Ramos (cell line): ENCODE data around the gene SMAD2.
"Not testable (repeated sequence)": the region's sequence is repeated elsewhere in the genome, so short reads cannot be mapped to it uniquely, and the experiment has no call there.

Experiments used
- in situ Hi-C: fragments of 300-500 bp; cut with MboI; formaldehyde crosslinking; loops from one replicate; pipeline ENCODE4 v1.14.3; 2022; ENCODE audit warnings: low sequenced_read_pairs; ENCODE audit not compliant: unreplicated experiment

Gene SMAD2

DNA sequence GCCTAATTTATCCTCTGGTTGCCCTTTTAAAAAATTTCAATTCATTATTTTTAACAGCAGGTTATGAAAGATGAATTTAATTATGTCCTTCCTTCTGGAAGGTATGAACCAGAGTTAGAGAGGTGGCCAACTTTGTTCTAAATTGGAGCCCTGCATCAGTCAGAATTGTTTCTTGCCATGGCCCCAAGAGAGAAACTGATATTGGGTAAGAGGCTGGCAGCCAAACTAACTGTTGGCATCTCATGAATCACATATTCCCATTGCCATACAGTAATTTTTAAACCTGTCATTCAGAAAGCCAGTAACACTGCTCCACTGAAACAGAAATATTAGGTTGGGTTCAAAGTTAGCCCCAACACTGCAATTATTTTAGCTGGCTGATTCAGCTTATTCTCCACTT, 67.4 kb downstream of the SMAD2 start:
- in situ Hi-C loops, result no loop called here

DNA sequence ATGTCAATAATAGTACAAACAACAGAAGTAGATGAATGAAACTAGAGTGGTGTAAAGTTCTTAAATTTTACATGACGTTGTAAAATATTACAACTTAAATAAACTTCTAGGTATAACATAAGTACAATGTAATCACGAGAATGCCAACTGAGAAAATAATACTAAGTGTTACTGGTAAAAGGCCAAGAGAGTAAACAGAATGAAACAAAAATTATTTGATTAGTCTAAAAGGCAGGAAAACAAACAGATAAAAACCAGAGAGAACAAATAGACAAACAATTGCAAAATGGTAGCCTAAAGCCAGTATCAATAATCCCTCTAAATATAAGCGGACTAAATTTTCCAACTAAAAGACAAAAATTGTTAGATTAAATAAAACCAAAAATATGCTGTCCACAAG, 71.9 kb downstream of the SMAD2 start:
- in situ Hi-C loops, result no loop called here

DNA sequence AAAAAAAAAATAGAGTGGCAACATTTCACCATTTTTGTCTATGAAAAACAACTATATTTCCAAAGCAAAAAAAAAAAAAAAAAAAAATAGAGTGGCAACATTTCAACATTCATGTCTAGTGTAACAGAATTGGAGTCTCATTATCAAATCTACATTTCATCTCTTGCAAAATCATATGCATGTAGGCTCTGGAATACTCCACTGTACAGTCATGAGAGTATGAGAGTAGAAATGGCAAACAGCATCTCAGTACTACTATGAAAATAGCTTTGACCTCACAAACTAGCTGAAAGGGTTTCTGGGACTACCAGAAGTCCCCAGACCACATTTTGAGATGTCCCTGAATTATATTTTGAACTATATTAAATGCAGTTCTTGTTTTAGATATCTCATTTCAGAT, 82.8 kb downstream of the SMAD2 start:
- in situ Hi-C loops, result no loop called here

DNA sequence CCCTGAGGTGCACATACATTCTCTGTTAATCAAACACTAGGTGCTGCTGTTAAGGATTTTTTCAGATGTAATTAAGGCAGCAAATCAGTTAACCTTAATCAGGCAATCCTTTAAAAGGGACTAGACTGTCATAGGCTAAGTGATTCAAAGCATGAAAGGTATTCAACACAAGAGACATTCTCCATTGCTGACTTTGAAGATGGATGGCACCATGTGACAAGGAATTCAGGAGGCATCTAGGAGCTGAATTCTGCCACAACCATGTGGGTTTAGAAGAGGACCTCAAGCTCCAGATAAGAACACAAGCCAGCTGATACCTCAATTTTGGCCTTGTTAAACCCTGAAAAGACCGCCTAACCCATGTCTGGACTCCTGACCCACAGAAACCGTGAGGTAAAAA, 84.0 kb downstream of the SMAD2 start:
- in situ Hi-C loops, result no loop called here

DNA sequence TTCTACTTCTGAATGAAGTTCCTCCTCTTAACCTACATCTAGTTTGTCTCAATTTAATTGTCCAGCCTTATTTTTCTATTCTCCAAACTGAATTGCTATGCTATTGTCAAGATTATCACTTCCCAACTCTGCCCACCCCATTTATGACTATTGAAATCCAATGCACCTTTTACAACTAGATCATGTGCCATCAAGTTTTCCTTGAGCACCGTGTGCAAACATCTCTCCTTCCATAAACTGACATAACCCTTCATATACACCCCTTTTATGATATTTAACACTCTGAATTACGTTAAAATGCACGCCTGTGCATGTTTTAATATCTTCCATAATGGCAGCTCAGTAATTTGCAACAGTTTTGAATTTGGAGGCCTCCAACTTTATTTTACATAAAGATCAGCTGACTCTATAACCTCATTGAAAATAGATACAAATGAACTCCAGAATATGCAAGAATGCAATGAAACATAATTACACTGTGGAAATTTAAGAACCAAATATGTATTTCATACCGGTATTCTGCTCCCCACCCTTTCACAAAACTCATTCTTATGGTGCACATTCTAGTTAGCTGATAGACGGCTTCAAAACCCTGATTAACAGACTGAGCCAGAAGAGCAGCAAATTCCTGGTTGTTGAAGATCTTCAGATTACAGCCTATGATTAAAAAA, 85.5 kb downstream of the SMAD2 start:
- in situ Hi-C loops, result no loop called here

DNA sequence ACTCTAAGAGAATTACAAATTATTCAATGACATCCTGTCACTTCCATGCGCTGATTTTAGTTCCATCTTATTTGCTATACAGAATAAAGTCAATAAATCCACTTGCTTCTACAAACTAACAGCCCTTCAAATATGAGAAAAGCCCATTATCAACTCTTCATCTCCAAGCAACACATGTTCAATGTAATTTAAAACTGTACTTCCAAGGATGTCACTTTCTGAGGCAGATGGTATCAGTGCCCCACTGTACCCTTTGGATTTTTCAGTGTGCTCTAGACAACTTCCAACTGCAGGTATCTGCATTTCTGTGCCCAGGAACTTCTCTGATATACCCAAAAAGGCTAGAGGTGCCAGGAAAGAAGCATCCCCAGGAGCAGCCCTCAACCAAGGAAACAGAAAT, 87.6 kb downstream of the SMAD2 start:
- in situ Hi-C loops, result no loop called here

DNA sequence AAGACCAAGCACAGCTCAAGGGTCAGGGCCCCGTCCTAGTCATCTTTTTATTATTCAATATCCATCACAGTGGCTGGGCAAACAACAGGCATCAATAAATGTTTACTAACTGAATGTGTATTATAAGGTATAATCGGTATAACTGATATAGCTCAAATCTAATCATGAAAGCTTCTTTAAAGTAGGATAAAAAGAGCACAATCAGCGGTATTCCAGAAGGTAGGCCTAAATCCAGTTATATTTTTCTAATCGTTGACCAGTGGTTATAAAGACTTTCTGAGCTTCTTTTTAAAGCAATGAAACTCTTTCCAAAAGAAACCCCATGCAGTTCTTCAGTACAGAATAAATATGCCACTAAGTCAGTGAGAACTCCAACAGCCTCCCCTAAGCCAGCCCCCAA, 92.1 kb downstream of the SMAD2 start:
- in situ Hi-C loops, result no loop called here

DNA sequence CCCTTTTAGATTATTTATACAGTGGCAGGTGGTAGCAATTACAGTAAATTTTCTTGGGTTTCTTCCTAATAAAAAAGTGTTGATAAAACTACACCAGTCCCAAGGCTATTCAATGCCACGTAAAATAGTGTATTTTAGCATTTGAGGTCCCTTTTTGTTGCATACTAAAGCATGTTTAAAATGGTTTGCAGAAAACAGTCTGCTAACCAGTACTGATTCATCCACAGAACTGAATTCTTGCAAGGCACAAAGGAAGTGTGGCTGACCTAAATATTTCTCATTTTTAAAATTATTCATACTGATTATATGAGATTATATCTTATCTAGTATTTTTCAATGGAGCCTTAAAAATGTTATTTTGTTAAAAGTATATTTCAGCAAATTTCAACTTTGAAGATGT, 98.1 kb downstream of the SMAD2 start:
- in situ Hi-C loops, result no loop called here

DNA sequence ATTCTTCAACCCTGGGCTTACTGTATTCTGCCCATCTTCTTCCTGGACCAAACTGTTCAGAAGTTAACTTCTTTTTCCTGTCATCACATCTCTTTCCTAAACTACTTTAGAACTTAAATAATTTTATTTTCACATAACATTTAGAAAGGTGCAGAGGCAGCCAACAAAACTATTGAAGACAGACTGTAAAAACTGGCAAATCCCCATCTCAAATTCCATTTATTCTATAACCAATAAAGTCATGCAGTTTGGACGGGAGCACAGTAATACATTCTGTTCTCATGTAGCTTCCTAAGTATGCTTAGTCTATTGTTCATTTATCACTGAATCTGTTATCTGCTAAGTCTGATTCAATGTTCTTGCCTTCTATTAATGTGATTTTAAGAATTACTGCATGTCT, 99.1 kb downstream of the SMAD2 start:
- in situ Hi-C loops, result no loop called here

DNA sequence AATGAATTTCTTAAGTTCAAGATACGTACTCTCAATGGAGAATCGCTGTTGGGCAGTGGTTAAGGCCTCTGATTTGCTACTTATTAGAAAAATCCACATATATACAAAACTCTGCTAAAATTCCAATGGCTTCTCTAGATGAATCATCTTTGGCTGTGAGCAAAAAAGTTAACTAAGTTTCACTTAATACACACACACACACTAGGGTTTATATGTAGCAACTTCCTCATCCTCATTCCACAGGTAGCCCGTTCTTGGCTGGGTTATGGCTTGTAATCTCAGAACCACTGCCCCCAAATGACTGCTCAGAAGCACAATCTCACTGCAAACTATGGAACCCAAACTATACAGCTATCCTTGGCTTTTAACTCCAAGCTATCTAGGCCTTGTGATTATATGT, 99.7 kb downstream of the SMAD2 start:
- in situ Hi-C loops, result no loop called here

DNA sequence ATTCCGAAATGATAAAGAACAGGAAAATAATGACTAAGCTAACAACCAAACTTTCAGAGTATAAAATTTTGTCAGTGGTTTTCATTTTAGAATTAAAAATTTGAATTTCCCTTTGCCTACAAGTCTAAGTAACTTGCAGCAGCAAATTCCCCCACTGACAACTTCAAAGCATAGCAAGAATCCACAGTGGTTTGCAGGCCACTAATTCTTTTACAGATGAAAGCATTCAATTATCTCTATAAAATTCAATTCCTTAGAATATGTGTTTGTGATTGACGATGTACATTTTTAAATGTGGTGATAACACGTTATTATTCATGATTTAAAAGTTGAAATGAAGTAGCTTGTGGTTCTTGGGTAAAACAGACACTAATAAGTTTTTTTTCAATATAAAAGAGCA, 100.6 kb downstream of the SMAD2 start:
- in situ Hi-C loops, result no loop called here

DNA sequence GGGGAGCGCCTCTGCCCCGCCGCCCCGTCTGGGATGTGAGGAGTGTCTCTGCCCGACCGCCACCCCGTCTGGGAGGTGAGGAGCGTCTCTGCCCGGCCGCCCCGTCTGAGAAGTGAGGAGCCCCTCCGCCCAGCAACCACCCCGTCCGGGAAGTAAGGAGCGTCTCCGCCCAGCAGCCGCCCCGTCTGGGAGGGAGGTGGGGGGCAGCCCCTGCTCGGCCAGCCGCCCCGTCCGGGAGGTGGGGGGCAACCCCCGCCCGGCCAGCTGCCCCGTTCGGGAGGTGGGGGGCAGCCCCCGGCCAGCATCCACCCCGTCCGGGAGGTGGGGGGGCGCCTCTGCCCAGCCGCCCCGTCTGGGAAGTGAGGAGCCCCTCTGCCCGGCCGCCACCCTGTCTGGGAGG, 102.4 kb downstream of the SMAD2 start:
- in situ Hi-C loops, result not testable (repeated sequence)

DNA sequence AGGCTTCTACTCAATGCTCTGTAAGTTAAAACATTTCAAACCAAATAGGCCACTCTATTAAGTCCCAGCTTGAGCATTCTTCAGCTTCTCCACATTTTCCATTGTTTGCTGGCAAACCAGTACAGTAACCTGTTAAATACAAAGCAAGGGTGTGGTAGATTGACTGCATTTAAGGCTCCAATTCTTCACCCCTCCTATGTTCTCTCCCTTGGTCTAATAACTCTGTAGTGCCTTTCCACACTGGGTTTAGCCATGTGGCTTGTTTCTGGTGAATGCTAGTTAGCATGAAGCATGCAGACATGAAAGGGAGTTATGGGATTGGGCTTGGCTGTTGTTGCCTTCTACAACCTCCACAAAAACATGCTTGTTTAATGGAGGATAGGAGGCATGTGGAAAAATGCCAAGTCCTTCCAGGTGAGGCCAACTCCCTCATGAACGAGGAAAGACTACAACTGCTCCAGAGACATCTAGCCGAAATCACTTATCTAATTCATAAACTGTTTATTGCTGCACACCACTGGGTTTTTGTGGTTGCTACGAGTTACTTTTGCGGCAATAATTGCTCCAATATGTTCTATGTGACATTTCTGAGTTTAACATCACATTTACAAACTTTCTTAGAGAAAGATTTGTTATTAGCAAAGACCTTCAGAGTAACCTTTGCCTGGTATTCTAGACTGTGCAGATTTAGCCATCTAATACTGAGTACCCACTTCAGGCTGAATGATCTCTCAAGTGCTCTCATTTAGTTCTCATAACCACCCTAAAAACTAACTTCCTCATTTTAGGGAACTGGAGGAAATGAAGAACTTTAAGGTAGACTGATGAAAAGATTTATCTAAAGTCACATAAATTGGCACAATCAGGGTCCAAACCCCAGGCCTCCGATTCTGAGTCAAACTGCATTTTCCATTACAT, 104.0 kb downstream of the SMAD2 start:
- in situ Hi-C loops, result no loop called here

DNA sequence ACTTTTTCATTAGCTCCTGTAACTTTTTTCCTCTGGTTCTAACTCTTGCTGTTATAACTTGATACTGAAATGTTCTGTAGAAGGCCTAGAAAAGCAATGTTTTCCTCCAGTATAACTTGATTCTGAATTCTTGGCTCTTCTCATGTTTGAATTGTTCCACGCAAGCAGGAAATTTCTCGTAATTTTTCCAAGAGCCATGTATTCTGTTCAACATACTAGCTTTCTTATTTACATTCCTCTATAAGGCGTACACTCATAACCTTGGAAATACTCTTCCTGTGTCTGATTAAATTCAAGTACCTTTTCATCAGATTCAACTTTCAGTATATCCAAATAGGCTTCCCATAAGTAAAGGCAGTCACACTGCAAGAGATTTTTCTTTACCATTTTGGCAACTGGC, 109.1 kb downstream of the SMAD2 start:
- in situ Hi-C loops, result no loop called here

DNA sequence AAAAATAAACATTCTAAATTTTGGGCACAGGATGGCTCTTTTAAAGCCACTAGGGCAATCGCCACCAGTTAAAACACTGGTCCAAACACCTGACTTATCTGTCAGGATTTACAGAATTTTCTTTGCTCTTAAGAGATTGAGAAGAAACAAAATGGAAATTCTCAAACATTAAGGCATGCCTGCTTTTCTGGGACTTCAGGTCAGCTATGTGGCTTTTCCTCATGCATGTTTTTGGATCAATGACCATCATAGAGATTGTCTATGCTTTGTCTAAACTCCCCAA, 112.7 kb downstream of the SMAD2 start:
- in situ Hi-C loops, result no loop called here

DNA sequence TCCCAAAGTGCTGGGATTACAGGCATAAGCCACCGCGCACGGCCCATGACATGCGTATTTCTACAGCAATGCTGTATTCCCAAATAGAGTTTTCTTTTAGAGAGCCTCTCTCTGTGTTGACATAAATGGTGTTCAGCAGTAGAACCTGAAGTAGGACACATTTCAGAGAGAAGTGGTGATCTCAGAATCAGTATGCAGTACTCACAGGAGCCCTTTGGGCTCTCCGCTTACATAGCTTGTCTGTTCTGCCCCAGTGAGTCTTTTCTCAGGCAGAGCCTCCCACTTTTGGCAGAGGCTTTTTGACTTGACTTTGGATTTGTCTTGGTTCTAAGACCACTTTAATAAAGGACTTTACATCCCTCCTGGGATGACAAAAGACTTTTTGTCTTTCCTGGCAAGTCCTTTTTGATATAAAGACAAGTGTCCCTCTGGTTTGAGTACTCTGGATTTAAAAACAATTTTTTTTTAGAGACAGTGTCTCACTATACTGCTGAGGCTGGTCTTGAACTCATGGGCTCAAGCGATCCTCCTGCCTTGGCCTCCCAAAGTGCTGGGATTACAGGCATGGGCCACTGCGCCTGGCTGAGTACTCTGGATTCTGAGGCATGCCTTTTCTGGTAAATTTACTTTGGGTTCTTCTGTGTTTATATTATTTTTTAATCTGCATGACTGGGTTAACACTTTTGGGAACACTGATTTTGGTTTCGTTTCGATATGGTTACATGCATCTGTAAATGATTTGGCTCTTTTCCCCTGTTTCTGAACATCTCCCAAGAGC, 113.3 kb downstream of the SMAD2 start:
- in situ Hi-C loops, result no loop called here

DNA sequence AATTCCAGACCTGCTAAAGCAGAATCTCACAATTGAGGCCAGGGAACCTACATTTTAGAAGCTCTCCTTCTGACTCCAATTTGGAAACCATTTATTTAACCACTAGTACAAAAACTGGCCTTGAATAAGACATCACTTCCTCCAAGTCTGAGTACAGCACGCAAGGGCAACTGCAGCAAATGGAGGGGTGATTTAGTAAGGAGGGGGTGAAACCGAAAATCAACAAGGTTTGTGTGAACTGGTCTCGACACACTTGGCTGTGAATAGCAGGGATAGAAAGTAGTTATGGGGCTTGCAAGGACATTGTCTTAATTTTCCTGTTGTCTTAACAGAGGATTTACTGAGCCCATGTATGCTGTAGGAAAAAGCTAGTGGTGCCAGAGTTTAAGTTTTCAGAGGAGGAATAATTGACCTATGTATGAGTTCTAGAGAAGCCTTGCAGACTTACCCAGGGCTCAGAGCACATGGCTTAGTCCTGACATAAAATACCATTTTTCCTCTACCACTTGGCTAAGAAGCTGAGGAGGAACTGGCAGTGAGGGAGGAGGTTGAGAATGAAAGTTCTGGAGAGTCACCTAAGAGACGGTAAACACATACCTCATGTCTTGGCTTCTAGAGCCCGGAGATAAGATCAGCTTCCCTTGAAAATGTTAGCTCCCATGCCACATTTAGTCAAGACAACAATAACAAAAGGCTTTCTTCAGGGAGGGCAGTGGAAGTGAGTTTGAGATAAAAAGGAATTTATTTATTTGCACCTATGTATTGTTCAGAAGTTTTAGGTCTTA, 114.8 kb downstream of the SMAD2 start:
- in situ Hi-C loops, result no loop called here

DNA sequence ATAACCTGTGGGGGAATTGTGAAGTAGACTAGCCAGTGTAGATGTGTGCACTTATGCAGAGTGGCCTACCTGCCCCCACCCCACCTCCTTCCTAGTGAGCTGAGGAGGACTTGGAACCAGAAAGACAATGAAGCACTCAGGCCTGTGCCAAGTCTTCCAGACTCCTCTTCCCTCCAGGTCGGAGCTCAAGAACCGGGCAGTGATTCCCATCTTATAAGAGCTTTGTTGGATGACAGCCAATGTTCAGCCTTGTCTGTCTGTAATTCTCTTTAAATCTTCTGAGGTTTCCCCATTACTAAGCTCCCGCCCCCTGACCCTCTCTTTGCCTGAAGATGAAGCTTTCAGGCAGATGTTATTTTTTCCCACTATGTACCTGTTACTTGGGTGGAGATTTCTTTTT, 121.0 kb downstream of the SMAD2 start:
- in situ Hi-C loops, result no loop called here

DNA sequence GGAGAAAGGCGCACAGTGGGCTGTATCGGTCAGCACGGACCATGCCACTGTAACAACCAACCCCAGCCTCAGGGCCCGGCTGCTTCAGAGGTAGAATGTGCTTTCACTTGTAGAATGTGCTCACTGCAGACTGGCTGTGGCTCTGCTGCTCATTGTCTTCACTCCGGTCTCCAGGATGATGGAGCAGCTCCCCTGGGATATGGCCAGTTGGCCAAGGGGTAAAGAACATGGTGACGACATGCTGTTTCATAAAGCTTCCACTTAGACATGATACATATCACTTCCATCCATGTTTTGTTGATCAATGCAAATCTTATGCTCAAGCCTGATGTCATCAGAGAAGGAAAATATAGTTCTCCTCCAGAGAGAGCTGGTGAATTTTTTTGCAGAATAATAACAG, 127.7 kb downstream of the SMAD2 start:
- in situ Hi-C loops, result no loop called here

DNA sequence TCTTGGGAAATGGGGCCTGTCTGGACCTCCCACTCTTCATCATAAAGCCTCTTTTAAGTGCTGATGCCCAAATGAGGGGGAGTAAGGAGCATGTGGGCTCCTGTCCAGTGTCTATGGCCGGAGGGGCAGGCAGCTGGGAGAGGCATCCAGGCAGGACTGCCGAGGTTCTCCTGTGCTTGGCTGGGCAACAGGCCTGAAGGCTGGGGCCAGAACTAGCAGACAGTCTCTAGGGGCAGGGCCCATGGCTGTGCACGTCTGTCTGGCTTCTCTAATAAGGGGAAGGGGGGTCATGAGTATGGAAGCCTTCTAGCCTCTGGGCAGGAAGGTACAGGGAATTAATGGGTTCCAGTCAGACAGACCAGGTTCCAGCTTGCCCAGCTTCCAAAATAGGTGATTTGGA, 128.6 kb downstream of the SMAD2 start:
- in situ Hi-C loops, result no loop called here

DNA sequence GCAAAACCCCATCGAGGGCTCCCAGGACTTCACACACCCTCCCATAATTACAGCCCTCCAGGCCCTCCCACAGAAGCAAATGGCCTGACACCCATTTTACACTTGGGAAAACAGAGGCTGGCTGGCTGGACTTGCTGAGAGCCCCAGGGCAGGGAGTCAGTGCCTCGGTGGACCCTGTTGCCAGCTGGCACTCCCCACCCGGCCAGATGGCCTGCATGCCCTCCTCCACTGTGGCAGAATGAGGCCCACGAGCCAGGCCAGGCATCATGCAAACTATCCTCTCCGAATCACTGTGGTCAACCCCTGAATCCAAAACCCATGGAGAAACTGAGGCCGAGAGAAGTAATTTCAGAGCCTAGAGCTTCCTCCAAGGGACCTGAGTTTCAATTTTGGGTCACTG, 129.7 kb downstream of the SMAD2 start:
- in situ Hi-C loops, result no loop called here
